Measurements from ENCODE around the gene ARIH2. TPM values are rescaled to one million over a fixed set of nuclear protein-coding genes. Genes with fewer than 3 reads are reported as not detected.

Gene ARIH2
- polyA plus RNA-seq, 1 donor from 2014 or later: 153 TPM

DNA sequence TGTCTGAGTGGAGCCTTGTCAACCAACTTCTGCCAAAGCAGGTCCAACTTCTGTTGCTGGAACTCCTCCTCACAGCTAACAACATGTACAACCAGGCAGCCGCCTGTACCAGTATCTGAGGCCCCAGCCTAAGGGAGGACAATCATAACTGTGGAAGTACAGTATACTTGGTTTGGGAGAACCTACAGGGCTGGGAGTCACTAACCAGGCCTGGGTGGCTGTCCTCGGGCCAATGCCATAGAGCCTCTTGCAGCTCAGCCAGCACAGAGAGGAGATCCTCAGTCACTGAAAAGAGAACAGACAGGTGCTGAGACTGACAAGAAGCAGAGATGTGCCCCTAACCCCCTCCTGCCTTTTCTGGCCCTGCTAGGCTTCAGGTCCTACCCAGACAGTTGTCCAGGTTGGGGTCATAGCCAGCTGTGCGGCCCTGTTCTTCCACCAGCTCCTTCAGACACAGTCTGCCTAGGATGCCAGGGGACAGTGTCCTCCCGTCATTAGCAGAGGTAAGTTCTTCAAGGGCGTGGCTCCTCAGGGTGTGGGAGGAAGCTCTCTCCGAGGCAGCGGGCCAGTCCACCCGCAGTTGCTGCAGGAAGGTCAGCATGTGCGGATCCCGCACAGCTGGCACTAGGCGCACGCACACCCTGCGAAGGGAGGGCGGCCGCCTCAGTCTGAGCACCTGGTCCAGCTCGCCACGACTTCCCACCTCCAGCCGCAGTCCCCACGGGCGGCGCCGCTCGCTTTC, 98.8 kb downstream of the ARIH2 start:
- Histone ChIP-seq H3K9me3 (ENCODE audit: low read length) (no peaks in the 10 kb centered on the region), H3F3A (ENCODE audit: insufficient read depth, low read length, poor library complexity, severe bottlenecking) (no peaks in the 10 kb centered on the region), H3K9ac (ENCODE audit: low read length) (peak overlapping the region; percentile 80), H3K27ac (ENCODE audit: low read length) (peak overlapping the region; percentile 58), H4K20me1 (ENCODE audit: insufficient read depth) (peaks cover 9% of the 10 kb centered on the region), H3K9me2 (ENCODE audit: insufficient read depth, low read length) (no peaks in the 10 kb centered on the region), H3K4me2 (ENCODE audit: low read length) (peak overlapping the region; percentile 68), H3K36me3 (ENCODE audit: insufficient read depth, low read length) (no peaks in the 10 kb centered on the region), H3K79me2 (replicated peaks; ENCODE audit: insufficient read depth, low read length) (peaks cover 26% of the 10 kb centered on the region), H3K27me3 (ENCODE audit: insufficient read depth, low read depth, low read length) (no peaks in the 10 kb centered on the region), H2AFZ (ENCODE audit: low read depth, low read length) (peak overlapping the region; percentile 69), H3K4me3 (ENCODE audit: low read length) (peak overlapping the region; percentile 98)
- TF ChIP-seq MXI1 (conservative IDR thresholded peaks at IDR 0.05; ENCODE audit: poor library complexity, severe bottlenecking): no peak

DNA sequence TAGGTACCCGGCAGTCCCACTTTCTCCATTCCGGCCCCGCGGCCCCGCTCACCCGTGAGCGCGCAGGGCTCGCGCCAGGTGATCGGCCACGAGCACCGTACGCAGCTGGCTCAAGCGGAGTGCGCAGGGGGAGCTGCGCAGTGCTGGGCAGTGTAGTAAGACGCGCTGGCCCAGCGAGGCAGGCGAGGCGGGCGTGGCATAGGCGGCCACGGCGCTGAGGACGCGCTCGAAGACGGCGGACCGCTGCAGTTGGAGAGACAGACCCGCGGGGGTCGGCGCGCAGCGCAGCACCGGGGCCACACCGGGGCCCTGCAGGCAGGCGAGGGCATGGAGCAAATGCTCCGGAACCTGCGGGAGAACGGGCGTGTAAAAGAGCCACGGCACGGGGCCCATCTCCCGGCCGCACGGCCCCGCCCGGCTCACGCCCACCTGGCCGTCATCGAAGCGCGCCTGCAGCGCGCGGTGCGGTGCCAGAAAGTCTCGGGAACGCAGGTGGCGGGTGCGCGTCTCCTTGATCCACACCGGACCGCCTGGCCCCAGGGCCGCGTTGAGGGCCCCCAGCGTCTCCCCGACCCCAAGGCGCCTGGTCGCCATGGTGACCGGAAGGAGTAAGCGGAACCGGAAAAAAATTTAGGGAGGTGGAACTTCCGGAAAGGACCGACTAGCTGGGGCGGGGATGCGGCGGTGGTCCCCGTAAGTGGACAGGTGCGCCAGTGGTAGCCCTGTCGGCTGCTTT, 99.5 kb downstream of the ARIH2 start, which contains the start of gene DALRD3:
Gene DALRD3 (minus strand): TSS at position 610 of the 736 bp plus-strand sequence. CDS start 16 bp downstream, at position 594.
- Histone ChIP-seq H3K9ac (ENCODE audit: low read length) (peak within 1 kb of the TSS; percentile 80), H3K27ac (ENCODE audit: low read length) (peak within 1 kb of the TSS; percentile 58), H3K9me3 (ENCODE audit: low read length) (no peaks in the 10 kb centered on the region), H3K36me3 (ENCODE audit: insufficient read depth, low read length) (no peaks in the 10 kb centered on the region), H2AFZ (ENCODE audit: low read depth, low read length) (peak within 1 kb of the TSS; percentile 69), H3K4me3 (ENCODE audit: low read length) (peak within 1 kb of the TSS; percentile 98), H3K27me3 (ENCODE audit: insufficient read depth, low read depth, low read length) (no peaks in the 10 kb centered on the region), H3K4me2 (ENCODE audit: low read length) (peak within 1 kb of the TSS; percentile 75), H4K20me1 (ENCODE audit: insufficient read depth) (peaks cover 9% of the 10 kb centered on the region), H3K9me2 (ENCODE audit: insufficient read depth, low read length) (no peaks in the 10 kb centered on the region), H3K79me2 (replicated peaks; ENCODE audit: insufficient read depth, low read length) (peaks cover 25% of the 10 kb centered on the region), H3F3A (ENCODE audit: insufficient read depth, low read length, poor library complexity, severe bottlenecking) (no peaks in the 10 kb centered on the region)
- TF ChIP-seq, protein P1, sequence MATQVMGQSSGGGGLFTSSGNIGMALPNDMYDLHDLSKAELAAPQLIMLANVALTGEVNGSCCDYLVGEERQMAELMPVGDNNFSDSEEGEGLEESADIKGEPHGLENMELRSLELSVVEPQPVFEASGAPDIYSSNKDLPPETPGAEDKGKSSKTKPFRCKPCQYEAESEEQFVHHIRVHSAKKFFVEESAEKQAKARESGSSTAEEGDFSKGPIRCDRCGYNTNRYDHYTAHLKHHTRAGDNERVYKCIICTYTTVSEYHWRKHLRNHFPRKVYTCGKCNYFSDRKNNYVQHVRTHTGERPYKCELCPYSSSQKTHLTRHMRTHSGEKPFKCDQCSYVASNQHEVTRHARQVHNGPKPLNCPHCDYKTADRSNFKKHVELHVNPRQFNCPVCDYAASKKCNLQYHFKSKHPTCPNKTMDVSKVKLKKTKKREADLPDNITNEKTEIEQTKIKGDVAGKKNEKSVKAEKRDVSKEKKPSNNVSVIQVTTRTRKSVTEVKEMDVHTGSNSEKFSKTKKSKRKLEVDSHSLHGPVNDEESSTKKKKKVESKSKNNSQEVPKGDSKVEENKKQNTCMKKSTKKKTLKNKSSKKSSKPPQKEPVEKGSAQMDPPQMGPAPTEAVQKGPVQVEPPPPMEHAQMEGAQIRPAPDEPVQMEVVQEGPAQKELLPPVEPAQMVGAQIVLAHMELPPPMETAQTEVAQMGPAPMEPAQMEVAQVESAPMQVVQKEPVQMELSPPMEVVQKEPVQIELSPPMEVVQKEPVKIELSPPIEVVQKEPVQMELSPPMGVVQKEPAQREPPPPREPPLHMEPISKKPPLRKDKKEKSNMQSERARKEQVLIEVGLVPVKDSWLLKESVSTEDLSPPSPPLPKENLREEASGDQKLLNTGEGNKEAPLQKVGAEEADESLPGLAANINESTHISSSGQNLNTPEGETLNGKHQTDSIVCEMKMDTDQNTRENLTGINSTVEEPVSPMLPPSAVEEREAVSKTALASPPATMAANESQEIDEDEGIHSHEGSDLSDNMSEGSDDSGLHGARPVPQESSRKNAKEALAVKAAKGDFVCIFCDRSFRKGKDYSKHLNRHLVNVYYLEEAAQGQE (IDR thresholded peaks at IDR 0.05; ENCODE audit: borderline replicate concordance): no peak
- TF ChIP-seq TAF1 (IDR thresholded peaks at IDR 0.05; ENCODE audit: low read depth): no peak
- TF ChIP-seq SMC3 (conservative IDR thresholded peaks at IDR 0.05; ENCODE audit: poor library complexity): peak; percentile 17
- TF ChIP-seq, protein P2, sequence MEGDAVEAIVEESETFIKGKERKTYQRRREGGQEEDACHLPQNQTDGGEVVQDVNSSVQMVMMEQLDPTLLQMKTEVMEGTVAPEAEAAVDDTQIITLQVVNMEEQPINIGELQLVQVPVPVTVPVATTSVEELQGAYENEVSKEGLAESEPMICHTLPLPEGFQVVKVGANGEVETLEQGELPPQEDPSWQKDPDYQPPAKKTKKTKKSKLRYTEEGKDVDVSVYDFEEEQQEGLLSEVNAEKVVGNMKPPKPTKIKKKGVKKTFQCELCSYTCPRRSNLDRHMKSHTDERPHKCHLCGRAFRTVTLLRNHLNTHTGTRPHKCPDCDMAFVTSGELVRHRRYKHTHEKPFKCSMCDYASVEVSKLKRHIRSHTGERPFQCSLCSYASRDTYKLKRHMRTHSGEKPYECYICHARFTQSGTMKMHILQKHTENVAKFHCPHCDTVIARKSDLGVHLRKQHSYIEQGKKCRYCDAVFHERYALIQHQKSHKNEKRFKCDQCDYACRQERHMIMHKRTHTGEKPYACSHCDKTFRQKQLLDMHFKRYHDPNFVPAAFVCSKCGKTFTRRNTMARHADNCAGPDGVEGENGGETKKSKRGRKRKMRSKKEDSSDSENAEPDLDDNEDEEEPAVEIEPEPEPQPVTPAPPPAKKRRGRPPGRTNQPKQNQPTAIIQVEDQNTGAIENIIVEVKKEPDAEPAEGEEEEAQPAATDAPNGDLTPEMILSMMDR (IDR thresholded peaks at IDR 0.05; ENCODE audit: poor library complexity, severe bottlenecking): no peak
- TF ChIP-seq MXI1 (conservative IDR thresholded peaks at IDR 0.05; ENCODE audit: poor library complexity, severe bottlenecking): peak; percentile 93
- TF ChIP-seq EP300 (conservative IDR thresholded peaks at IDR 0.05; ENCODE audit: poor library complexity, severe bottlenecking): peak; percentile 38
